Esophagus squamous epithelium (tissue), 5 donors: ENCODE data around the gene BATF. TPM values are rescaled to one million over a fixed set of nuclear protein-coding genes. Genes with fewer than 3 reads are reported as not detected.
A peak's percentile ranks its signal among the peaks of the same experiment; 100 is the strongest.

Source experiments
- DNase-seq: peaks from one replicate; lab custom pipeline; 2025; lab: John Stamatoyannopoulos, UW
- H3K27ac ChIP-seq, 4 donors: fragments of 200-600 bp; sonication (generic); one replicate each; pipeline ENCODE4 v1.5.1; 2016 to 2019; ENCODE audit warnings: mild to moderate bottlenecking in 1 of 4
- H3K27me3 ChIP-seq, 4 donors: fragments of 200-600 bp; sonication (generic); 1 replicate in 3 of 4; 2 replicates in 1 of 4; pipeline versions ENCODE4 v1.5.1 to v1.6.0; 2017 to 2021; ENCODE audit warnings: antibody characterized with exemption in 1 of 4
- H3K36me3 ChIP-seq, 3 donors: fragments of 200-600 bp; sonication (generic); one replicate each; pipeline ENCODE4 v1.5.1; 2016 to 2019
- H3K4me1 ChIP-seq, 3 donors: fragments of 200-600 bp; sonication (generic); one replicate each; pipeline ENCODE4 v1.5.1; 2017 to 2019
- H3K4me3 ChIP-seq, 4 donors: fragments of 200-600 bp; sonication (generic); 1 replicate in 3 of 4; 2 replicates in 1 of 4; pipeline ENCODE4 v1.5.1; 2016 to 2019; ENCODE audit warnings: mild to moderate bottlenecking in 2 of 4, moderate library complexity in 1 of 4
- H3K9me3 ChIP-seq, 3 donors: fragments of 200-600 bp; sonication (generic); one replicate each; pipeline ENCODE4 v1.5.1; 2016 to 2019
- CTCF ChIP-seq, 6 experiments: fragments of 450-650 bp in 4 of 6; fragments of 200-600 bp in 2 of 6; sonication (generic) in 2 of 6; IDR thresholded peaks; one replicate each; pipeline ENCODE4 v1.5.1; 2016 to 2019; ENCODE audit warnings: antibody characterized with exemption in 6 of 6, mild to moderate bottlenecking in 4 of 6, moderate library complexity in 4 of 6
- POLR2A ChIP-seq, 4 donors: fragments of 450-650 bp; IDR thresholded peaks; one replicate each; pipeline ENCODE4 v1.6.1; 2017; ENCODE audit warnings: antibody characterized with exemption in 4 of 4, mild to moderate bottlenecking in 4 of 4, moderate library complexity in 3 of 4
- WGBS, 2 donors: methylation state at CpG; one replicate each; pipeline ENCODE4 v1.1.5; 2018; 5-methylcytosine and 5-hydroxymethylcytosine counted together
- intact Hi-C: fragments of 100-400 bp; cut with DNase I; formaldehyde crosslinking; loops from one replicate; pipeline ENCODE4 v1.15.0; 2022
- total RNA-seq, 4 donors: library from RNA; depleted of rRNA; stranded (reverse); fragments of >200 nt; gene quantifications; one replicate each; pipeline ENCODE4 v1.1.0, GENCODE V29; 2016
- donor health status: DM: yes; HTN: yes; CAD: no.

BATF gene
- total RNA-seq, 4 donors from 2014 or later: 1.7 to 14.5 (median 6.8) TPM

- intact Hi-C loops: no loop called here
- H3K36me3 ChIP-seq: no peaks in the 10 kb centered on the region
- WGBS, 2 donors: 83 to 96% methylated on average over 1 to 3 of the region's 4 CpGs
- no peak overlapping the region for H3K4me3 ChIP-seq
- H3K27ac ChIP-seq: peak overlapping the region in 1 of 4 donors; percentile 9
- TF ChIP-seq POLR2A (IDR thresholded peaks at IDR 0.05): no peak
- no peak for TF ChIP-seq CTCF (IDR thresholded peaks at IDR 0.05)
- H3K9me3 ChIP-seq: no peaks in the 10 kb centered on the region
- no peak for DNase-seq
- peaks cover 0 to 6% (median 0%) of the 10 kb centered on the region in 3 donors for H3K4me1 ChIP-seq
- peaks cover 0 to 3% (median 0%) of the 10 kb centered on the region in 4 donors for H3K27me3 ChIP-seq
Measured at GRCh38 chr14:75482366-75482765, 39.9 kb upstream of the BATF start.

- 63 to 69% methylated on average over 4 of the region's 4 CpGs for WGBS, 2 donors
- Histone ChIP-seq H3K27ac (no peak overlapping the region), H3K4me1 (peaks cover 0 to 13% (median 0%) of the 10 kb centered on the region in 3 donors), H3K4me3 (no peak overlapping the region), H3K9me3 (no peaks in the 10 kb centered on the region), H3K27me3 (peaks cover 0 to 3% (median 0%) of the 10 kb centered on the region in 4 donors), H3K36me3 (no peaks in the 10 kb centered on the region)
- no peak for DNase-seq
- TF ChIP-seq POLR2A (IDR thresholded peaks at IDR 0.05) (no peak), CTCF (IDR thresholded peaks at IDR 0.05) (no peak)
- intact Hi-C loops: no loop called here
Measured at GRCh38 chr14:75484711-75485429, 37.4 kb upstream of the BATF start.

GRCh38 chr14:75486318-75486717 is 36.0 kb upstream of the BATF start:
- H3K27me3 ChIP-seq: peaks cover 0 to 3% (median 0%) of the 10 kb centered on the region in 4 donors
- H3K27ac ChIP-seq: no peak overlapping the region
- intact Hi-C loops: no loop called here
- H3K9me3 ChIP-seq: no peaks in the 10 kb centered on the region
- H3K4me3 ChIP-seq: no peak overlapping the region
- H3K4me1 ChIP-seq: peaks cover 0 to 13% (median 0%) of the 10 kb centered on the region in 3 donors
- DNase-seq: no peak
- H3K36me3 ChIP-seq: no peaks in the 10 kb centered on the region
- 58 to 65% methylated on average over 1 of the region's 1 CpG for WGBS, 2 donors
- no peak for TF ChIP-seq POLR2A (IDR thresholded peaks at IDR 0.05)
- TF ChIP-seq CTCF (IDR thresholded peaks at IDR 0.05): no peak

- Histone ChIP-seq H3K9me3 (no peaks in the 10 kb centered on the region), H3K27ac (no peak overlapping the region), H3K4me1 (peaks cover 0 to 12% (median 0%) of the 10 kb centered on the region in 3 donors), H3K27me3 (peaks cover 0 to 3% (median 0%) of the 10 kb centered on the region in 4 donors), H3K4me3 (no peak overlapping the region), H3K36me3 (no peaks in the 10 kb centered on the region)
- TF ChIP-seq CTCF (IDR thresholded peaks at IDR 0.05): no peak
- no peak for TF ChIP-seq POLR2A (IDR thresholded peaks at IDR 0.05)
- intact Hi-C loops: no loop called here
- no peak for DNase-seq
- 69 to 76% methylated on average over 6 to 7 of the region's 7 CpGs for WGBS, 2 donors
Measured at GRCh38 chr14:75487155-75487671, 35.1 kb upstream of the BATF start.

GRCh38 chr14:75489480-75489837 is 32.8 kb upstream of the BATF start:
- Histone ChIP-seq H3K9me3 (no peaks in the 10 kb centered on the region), H3K36me3 (no peaks in the 10 kb centered on the region), H3K4me1 (peaks cover 0 to 7% (median 0%) of the 10 kb centered on the region in 3 donors), H3K4me3 (no peak overlapping the region), H3K27ac (no peak overlapping the region), H3K27me3 (peaks cover 0 to 3% (median 0%) of the 10 kb centered on the region in 4 donors)
- 65 to 74% methylated on average over 6 of the region's 6 CpGs for WGBS, 2 donors
- TF ChIP-seq CTCF (IDR thresholded peaks at IDR 0.05): no peak
- no peak for TF ChIP-seq POLR2A (IDR thresholded peaks at IDR 0.05)
- intact Hi-C loops: loop anchor here (2.0 kb wide), 1 partner anchor 181 kb away; no protein-coding TSS in a partner anchor
- no peak for DNase-seq
